ENCODE data around the gene POU5F1. TPM values are rescaled to one million over a fixed set of nuclear protein-coding genes. Genes with fewer than 3 reads are reported as not detected.

POU5F1 gene
- polyA plus RNA-seq, 1 donor from 2014 or later, result not detected

- no peaks in the 10 kb centered on the region for H3K27me3 ChIP-seq (ENCODE audit: insufficient read depth, low read depth, low read length)
- no peaks in the 10 kb centered on the region for H3K79me2 ChIP-seq (replicated peaks; ENCODE audit: insufficient read depth, low read length)
- no peaks in the 10 kb centered on the region for H3K9me3 ChIP-seq (ENCODE audit: low read length)
- H3K36me3 ChIP-seq (ENCODE audit: insufficient read depth, low read length), result no peaks in the 10 kb centered on the region
- no peak overlapping the region for H3K4me3 ChIP-seq (ENCODE audit: low read length)
- no peaks in the 10 kb centered on the region for H3K9me2 ChIP-seq (ENCODE audit: insufficient read depth, low read length)
- TF ChIP-seq SMC3 (conservative IDR thresholded peaks at IDR 0.05; ENCODE audit: poor library complexity) (no peak), MXI1 (conservative IDR thresholded peaks at IDR 0.05; ENCODE audit: poor library complexity, severe bottlenecking) (no peak), CTCF (IDR thresholded peaks at IDR 0.05; ENCODE audit: poor library complexity, severe bottlenecking) (no peak), EP300 (conservative IDR thresholded peaks at IDR 0.05; ENCODE audit: poor library complexity, severe bottlenecking) (no peak), POLR2AphosphoS5 (IDR thresholded peaks at IDR 0.05) (no peak), TAF1 (IDR thresholded peaks at IDR 0.05; ENCODE audit: low read depth) (no peak), EZH2 (IDR thresholded peaks at IDR 0.05; ENCODE audit: borderline replicate concordance, insufficient read depth, low read length, poor library complexity, severe bottlenecking) (no peak), RAD21 (conservative IDR thresholded peaks at IDR 0.05) (no peak)
- TF ChIP-seq, protein P1, sequence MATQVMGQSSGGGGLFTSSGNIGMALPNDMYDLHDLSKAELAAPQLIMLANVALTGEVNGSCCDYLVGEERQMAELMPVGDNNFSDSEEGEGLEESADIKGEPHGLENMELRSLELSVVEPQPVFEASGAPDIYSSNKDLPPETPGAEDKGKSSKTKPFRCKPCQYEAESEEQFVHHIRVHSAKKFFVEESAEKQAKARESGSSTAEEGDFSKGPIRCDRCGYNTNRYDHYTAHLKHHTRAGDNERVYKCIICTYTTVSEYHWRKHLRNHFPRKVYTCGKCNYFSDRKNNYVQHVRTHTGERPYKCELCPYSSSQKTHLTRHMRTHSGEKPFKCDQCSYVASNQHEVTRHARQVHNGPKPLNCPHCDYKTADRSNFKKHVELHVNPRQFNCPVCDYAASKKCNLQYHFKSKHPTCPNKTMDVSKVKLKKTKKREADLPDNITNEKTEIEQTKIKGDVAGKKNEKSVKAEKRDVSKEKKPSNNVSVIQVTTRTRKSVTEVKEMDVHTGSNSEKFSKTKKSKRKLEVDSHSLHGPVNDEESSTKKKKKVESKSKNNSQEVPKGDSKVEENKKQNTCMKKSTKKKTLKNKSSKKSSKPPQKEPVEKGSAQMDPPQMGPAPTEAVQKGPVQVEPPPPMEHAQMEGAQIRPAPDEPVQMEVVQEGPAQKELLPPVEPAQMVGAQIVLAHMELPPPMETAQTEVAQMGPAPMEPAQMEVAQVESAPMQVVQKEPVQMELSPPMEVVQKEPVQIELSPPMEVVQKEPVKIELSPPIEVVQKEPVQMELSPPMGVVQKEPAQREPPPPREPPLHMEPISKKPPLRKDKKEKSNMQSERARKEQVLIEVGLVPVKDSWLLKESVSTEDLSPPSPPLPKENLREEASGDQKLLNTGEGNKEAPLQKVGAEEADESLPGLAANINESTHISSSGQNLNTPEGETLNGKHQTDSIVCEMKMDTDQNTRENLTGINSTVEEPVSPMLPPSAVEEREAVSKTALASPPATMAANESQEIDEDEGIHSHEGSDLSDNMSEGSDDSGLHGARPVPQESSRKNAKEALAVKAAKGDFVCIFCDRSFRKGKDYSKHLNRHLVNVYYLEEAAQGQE (IDR thresholded peaks at IDR 0.05; ENCODE audit: borderline replicate concordance), result no peak
- H3K4me2 ChIP-seq (ENCODE audit: low read length), result no peak overlapping the region
- H4K20me1 ChIP-seq (ENCODE audit: insufficient read depth), result no peaks in the 10 kb centered on the region
- H2AFZ ChIP-seq (ENCODE audit: low read depth, low read length), result no peak overlapping the region
- no peak overlapping the region for H3K9ac ChIP-seq (ENCODE audit: low read length)
- no peaks in the 10 kb centered on the region for H3F3A ChIP-seq (ENCODE audit: insufficient read depth, low read length, poor library complexity, severe bottlenecking)
- H3K27ac ChIP-seq (ENCODE audit: low read length), result no peak overlapping the region
Observed at GRCh38 chr6:31152781-31153180, 17.7 kb downstream of the POU5F1 start.

- Histone ChIP-seq H3F3A (ENCODE audit: insufficient read depth, low read length, poor library complexity, severe bottlenecking) (no peaks in the 10 kb centered on the region), H3K4me3 (ENCODE audit: low read length) (no peak overlapping the region), H2AFZ (ENCODE audit: low read depth, low read length) (no peak overlapping the region), H4K20me1 (ENCODE audit: insufficient read depth) (no peaks in the 10 kb centered on the region), H3K9me3 (ENCODE audit: low read length) (no peaks in the 10 kb centered on the region), H3K79me2 (replicated peaks; ENCODE audit: insufficient read depth, low read length) (no peaks in the 10 kb centered on the region), H3K36me3 (ENCODE audit: insufficient read depth, low read length) (no peaks in the 10 kb centered on the region), H3K27ac (ENCODE audit: low read length) (no peak overlapping the region), H3K9ac (ENCODE audit: low read length) (no peak overlapping the region), H3K9me2 (ENCODE audit: insufficient read depth, low read length) (no peaks in the 10 kb centered on the region), H3K27me3 (ENCODE audit: insufficient read depth, low read depth, low read length) (no peaks in the 10 kb centered on the region), H3K4me2 (ENCODE audit: low read length) (no peak overlapping the region)
- TF ChIP-seq MXI1 (conservative IDR thresholded peaks at IDR 0.05; ENCODE audit: poor library complexity, severe bottlenecking) (no peak), RAD21 (conservative IDR thresholded peaks at IDR 0.05) (no peak), TAF1 (IDR thresholded peaks at IDR 0.05; ENCODE audit: low read depth) (no peak), EP300 (conservative IDR thresholded peaks at IDR 0.05; ENCODE audit: poor library complexity, severe bottlenecking) (no peak), CTCF (IDR thresholded peaks at IDR 0.05; ENCODE audit: poor library complexity, severe bottlenecking) (no peak), EZH2 (IDR thresholded peaks at IDR 0.05; ENCODE audit: borderline replicate concordance, insufficient read depth, low read length, poor library complexity, severe bottlenecking) (no peak), SMC3 (conservative IDR thresholded peaks at IDR 0.05; ENCODE audit: poor library complexity) (no peak), POLR2AphosphoS5 (IDR thresholded peaks at IDR 0.05) (no peak)
- TF ChIP-seq, protein P1 (IDR thresholded peaks at IDR 0.05; ENCODE audit: borderline replicate concordance), result no peak
Observed at GRCh38 chr6:31149827-31150447, 20.5 kb downstream of the POU5F1 start.

All from neural cell (in vitro differentiated cells).